GM12873 (cell line): Measurements from ENCODE around the gene SH3BGRL3.

Experiments used
- TF ChIP-seq, protein P1 (sequence below): IDR thresholded peaks from 2 replicates; pipeline ENCODE4 v1.5.1; 2012; ENCODE audit warnings: low read depth, mild to moderate bottlenecking, moderate library complexity, low read length, control low read depth; ENCODE audit not compliant: insufficient read depth; ENCODE audit errors: missing control alignments

Gene SH3BGRL3

GRCh38 chr1:26254404-26254803, 25.5 kb upstream of the SH3BGRL3 start:
- TF ChIP-seq, protein P1, sequence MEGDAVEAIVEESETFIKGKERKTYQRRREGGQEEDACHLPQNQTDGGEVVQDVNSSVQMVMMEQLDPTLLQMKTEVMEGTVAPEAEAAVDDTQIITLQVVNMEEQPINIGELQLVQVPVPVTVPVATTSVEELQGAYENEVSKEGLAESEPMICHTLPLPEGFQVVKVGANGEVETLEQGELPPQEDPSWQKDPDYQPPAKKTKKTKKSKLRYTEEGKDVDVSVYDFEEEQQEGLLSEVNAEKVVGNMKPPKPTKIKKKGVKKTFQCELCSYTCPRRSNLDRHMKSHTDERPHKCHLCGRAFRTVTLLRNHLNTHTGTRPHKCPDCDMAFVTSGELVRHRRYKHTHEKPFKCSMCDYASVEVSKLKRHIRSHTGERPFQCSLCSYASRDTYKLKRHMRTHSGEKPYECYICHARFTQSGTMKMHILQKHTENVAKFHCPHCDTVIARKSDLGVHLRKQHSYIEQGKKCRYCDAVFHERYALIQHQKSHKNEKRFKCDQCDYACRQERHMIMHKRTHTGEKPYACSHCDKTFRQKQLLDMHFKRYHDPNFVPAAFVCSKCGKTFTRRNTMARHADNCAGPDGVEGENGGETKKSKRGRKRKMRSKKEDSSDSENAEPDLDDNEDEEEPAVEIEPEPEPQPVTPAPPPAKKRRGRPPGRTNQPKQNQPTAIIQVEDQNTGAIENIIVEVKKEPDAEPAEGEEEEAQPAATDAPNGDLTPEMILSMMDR = no peak

- TF ChIP-seq, protein P1 = no peak
Observed at GRCh38 chr1:26257222-26257621, 22.7 kb upstream of the SH3BGRL3 start.

GRCh38 chr1:26259005-26259404, 20.9 kb upstream of the SH3BGRL3 start:
- TF ChIP-seq, protein P1 = no peak

- TF ChIP-seq, protein P1 = no peak
Observed at GRCh38 chr1:26259578-26259977, 20.3 kb upstream of the SH3BGRL3 start.

GRCh38 chr1:26263212-26263611, 16.7 kb upstream of the SH3BGRL3 start:
- TF ChIP-seq, protein P1 = no peak

DNA sequence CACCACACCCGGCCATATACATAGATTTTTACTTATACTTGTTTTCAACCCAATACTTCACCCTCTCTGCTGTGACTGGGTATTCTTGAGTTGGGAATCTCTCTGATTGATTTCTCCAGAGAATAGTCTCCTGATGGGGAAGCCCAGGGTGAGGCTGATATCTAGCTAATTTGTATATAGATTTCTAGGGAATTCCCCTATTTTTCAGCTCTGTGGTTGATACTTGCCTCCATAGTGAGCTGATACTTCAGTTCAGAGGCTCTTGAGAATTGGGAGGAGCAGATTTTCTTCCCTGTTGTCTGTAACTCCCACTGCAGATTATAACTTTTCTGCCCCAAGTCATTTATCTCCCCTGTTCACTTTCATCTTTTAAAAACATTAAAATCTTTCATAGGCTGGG, 14.5 kb upstream of the SH3BGRL3 start:
- TF ChIP-seq, protein P1 = no peak

DNA sequence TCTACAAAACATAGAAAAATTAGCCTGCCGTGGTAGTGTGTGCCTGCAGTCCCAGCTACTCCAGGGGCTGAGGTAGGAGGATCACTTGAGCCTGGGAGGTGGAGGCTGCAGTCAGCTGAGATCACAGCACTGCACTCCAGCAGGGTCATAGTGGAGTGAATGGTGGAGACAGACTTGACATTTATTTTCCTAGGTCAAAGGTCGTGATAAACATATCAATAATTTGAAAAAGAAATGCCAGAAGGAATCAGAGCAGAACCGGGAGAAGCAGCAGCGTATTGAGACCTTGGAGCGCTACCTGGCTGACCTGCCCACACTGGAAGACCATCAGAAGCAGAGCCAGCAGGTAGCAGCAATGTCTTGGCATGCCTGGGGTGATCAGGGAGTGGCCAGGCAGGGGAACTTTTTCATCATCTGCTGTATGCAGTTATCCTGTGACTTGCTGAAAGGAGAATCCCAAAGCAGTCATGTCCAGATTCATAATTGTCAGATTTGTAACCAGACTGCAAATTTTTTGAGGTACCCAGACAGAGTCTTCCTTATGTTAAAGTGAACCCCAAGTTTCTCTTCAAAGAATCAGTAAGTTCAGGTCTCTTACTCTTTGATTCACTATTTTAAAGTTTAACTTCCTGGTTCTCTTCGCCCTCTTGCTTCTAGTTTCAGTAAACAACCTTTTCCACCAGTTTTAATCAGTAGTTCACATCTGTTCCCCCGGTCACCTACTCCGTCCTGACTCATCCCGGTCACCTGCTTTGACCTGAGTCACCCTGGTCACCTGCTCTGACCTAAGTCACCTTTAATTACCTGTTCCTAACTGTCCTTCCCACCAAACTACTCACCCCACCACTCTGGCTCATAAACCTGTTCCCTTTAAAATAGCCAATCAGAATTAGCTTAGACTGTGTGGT, 11.3 kb upstream of the SH3BGRL3 start:
- TF ChIP-seq, protein P1 = no peak
